ENCODE results near the gene PDE6H.

DNA sequence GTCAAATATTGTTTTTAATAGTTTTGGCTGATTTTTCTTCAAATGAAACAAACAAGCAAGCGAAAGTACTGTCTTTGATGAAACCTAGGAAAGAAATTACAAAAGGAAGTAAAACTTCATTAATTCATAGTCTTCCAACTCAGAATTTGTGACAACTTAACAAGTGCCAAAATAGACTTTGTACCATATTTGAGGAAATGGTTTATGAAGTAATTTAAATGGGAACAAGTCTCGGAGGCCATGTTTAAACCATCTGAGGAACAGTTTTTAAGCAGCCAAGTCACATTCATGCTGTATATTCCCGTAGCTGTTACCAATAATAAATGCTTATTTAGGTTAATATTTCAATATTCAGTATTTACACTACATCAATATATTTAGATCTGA is 10.7 kb upstream of the PDE6H start:
- TF ChIP-seq, protein P1, sequence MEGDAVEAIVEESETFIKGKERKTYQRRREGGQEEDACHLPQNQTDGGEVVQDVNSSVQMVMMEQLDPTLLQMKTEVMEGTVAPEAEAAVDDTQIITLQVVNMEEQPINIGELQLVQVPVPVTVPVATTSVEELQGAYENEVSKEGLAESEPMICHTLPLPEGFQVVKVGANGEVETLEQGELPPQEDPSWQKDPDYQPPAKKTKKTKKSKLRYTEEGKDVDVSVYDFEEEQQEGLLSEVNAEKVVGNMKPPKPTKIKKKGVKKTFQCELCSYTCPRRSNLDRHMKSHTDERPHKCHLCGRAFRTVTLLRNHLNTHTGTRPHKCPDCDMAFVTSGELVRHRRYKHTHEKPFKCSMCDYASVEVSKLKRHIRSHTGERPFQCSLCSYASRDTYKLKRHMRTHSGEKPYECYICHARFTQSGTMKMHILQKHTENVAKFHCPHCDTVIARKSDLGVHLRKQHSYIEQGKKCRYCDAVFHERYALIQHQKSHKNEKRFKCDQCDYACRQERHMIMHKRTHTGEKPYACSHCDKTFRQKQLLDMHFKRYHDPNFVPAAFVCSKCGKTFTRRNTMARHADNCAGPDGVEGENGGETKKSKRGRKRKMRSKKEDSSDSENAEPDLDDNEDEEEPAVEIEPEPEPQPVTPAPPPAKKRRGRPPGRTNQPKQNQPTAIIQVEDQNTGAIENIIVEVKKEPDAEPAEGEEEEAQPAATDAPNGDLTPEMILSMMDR (conservative IDR thresholded peaks at IDR 0.05 in 1 of 2, IDR thresholded peaks at IDR 0.05 in 1 of 2; ENCODE audit: extremely low read depth in 1 of 2, insufficient read depth in 1 of 2, low read depth in 1 of 2, low read length in 2 of 2), result no peak
- TF ChIP-seq EZH2 (IDR thresholded peaks at IDR 0.05; ENCODE audit: borderline replicate concordance, low read length), result no peak
